ENCODE results near the gene CCL21.
"Not testable (repeated sequence)": the region's sequence is repeated elsewhere in the genome, so short reads cannot be mapped to it uniquely, and the experiment has no call there.

CCL21 gene
- total RNA-seq: 0 reads per million in 2 donors

- DNase-seq: no peak
Observed at GRCh38 chr9:34710023-34710422, at the start of gene CCL21. Gene CCL21, minus strand, starts transcription at chr9:34710136. Its CDS starts 70 bp downstream, at chr9:34710066.

- DNase-seq: no peak
Observed at GRCh38 chr9:34759432-34760134, 49.6 kb upstream of the CCL21 start.

GRCh38 chr9:34750320-34750719 is 40.4 kb upstream of the CCL21 start:
- DNase-seq: not testable (repeated sequence)

- no peak for DNase-seq
Observed at GRCh38 chr9:34746526-34746925, 36.6 kb upstream of the CCL21 start.

- DNase-seq: no peak
Observed at GRCh38 chr9:34744295-34745221, 34.6 kb upstream of the CCL21 start.

GRCh38 chr9:34742710-34743109 is 32.8 kb upstream of the CCL21 start:
- no peak for DNase-seq

- DNase-seq: no peak
Observed at GRCh38 chr9:34741628-34742027, 31.7 kb upstream of the CCL21 start.

GRCh38 chr9:34740176-34740575 is 30.2 kb upstream of the CCL21 start:
- not testable (repeated sequence) for DNase-seq

GRCh38 chr9:34737677-34738260 is 27.8 kb upstream of the CCL21 start:
- DNase-seq: no peak

GRCh38 chr9:34734720-34735119 is 24.8 kb upstream of the CCL21 start:
- no peak for DNase-seq

GRCh38 chr9:34732886-34733285 is 22.9 kb upstream of the CCL21 start:
- DNase-seq: no peak

GRCh38 chr9:34732478-34732877 is 22.5 kb upstream of the CCL21 start:
- DNase-seq: no peak

- no peak for DNase-seq
Observed at GRCh38 chr9:34723141-34723540, 13.2 kb upstream of the CCL21 start.

GRCh38 chr9:34719769-34720025 is 9.8 kb upstream of the CCL21 start:
- not testable (repeated sequence) for DNase-seq

- no peak for DNase-seq
Observed at GRCh38 chr9:34719021-34719768, 9.3 kb upstream of the CCL21 start.

- no peak for DNase-seq
Observed at GRCh38 chr9:34717996-34718614, 8.2 kb upstream of the CCL21 start.

- DNase-seq: no peak
Observed at GRCh38 chr9:34716711-34717110, 6.8 kb upstream of the CCL21 start.

GRCh38 chr9:34715639-34716215 is 5.8 kb upstream of the CCL21 start:
- DNase-seq: no peak

- DNase-seq: no peak
Observed at GRCh38 chr9:34714007-34714406, 4.1 kb upstream of the CCL21 start.

GRCh38 chr9:34712140-34712539 is 2.2 kb upstream of the CCL21 start:
- DNase-seq: no peak

- DNase-seq: no peak
Observed at GRCh38 chr9:34709196-34709978, 549 bp downstream of the CCL21 start.
